KMS-11 (cell line): ENCODE results near the gene FANCI.

ENCODE experiments used
- H2AFZ ChIP-seq: fragments of 200-600 bp; sonication (generic); 2 replicates; pipeline ENCODE4 v1.6.1; 2016; ENCODE audit warnings: antibody characterized with exemption, mixed run types, low read depth
- H3K27ac ChIP-seq: fragments of 200-600 bp; sonication (generic); 2 replicates; pipeline ENCODE4 v1.6.1; 2016; ENCODE audit warnings: mild to moderate bottlenecking, mixed run types
- H3K27me3 ChIP-seq: fragments of 200-600 bp; sonication (generic); 2 replicates; pipeline ENCODE4 v1.6.1; 2017; ENCODE audit warnings: mild to moderate bottlenecking, low read depth, mixed run types, moderate library complexity; ENCODE audit not compliant: insufficient read depth
- H3K36me3 ChIP-seq: fragments of 200-600 bp; sonication (generic); 2 replicates; pipeline ENCODE4 v1.6.1; 2017; ENCODE audit warnings: mild to moderate bottlenecking, mixed run types; ENCODE audit not compliant: insufficient read depth
- H3K4me1 ChIP-seq: fragments of 200-600 bp; sonication (generic); 2 replicates; pipeline ENCODE4 v1.6.1; 2016; ENCODE audit warnings: mild to moderate bottlenecking, low read depth, mixed run types; ENCODE audit not compliant: poor library complexity, severe bottlenecking
- H3K4me2 ChIP-seq: fragments of 200-600 bp; sonication (generic); 2 replicates; pipeline ENCODE4 v1.7.0; 2016; ENCODE audit warnings: mild to moderate bottlenecking, mixed run types
- H3K4me3 ChIP-seq: fragments of 200-600 bp; sonication (generic); IDR thresholded peaks from 2 replicates; pipeline ENCODE4 v1.6.1; 2017; ENCODE audit warnings: low read depth, low read length, mixed read lengths; ENCODE audit not compliant: insufficient read depth
- H3K79me2 ChIP-seq: fragments of 200-600 bp; sonication (generic); 2 replicates; pipeline ENCODE4 v1.6.1; 2016; ENCODE audit warnings: low read depth, mixed run types; ENCODE audit not compliant: insufficient read depth
- H3K9ac ChIP-seq: fragments of 200-600 bp; sonication (generic); 2 replicates; pipeline ENCODE4 v1.6.1; 2016; ENCODE audit warnings: mild to moderate bottlenecking, mixed run types
- H4K20me1 ChIP-seq: fragments of 200-600 bp; sonication (generic); 2 replicates; pipeline ENCODE4 v1.6.1; 2016; ENCODE audit warnings: mild to moderate bottlenecking, mixed run types; ENCODE audit not compliant: insufficient read depth
- TF ChIP-seq, protein P1 (sequence below): fragments of 200-600 bp; sonication (generic); conservative IDR thresholded peaks from 2 replicates; pipeline ENCODE4 v1.6.1; 2017; ENCODE audit warnings: low read depth, mild to moderate bottlenecking, antibody characterized with exemption, low read length, moderate library complexity, mixed read lengths

FANCI gene

DNA sequence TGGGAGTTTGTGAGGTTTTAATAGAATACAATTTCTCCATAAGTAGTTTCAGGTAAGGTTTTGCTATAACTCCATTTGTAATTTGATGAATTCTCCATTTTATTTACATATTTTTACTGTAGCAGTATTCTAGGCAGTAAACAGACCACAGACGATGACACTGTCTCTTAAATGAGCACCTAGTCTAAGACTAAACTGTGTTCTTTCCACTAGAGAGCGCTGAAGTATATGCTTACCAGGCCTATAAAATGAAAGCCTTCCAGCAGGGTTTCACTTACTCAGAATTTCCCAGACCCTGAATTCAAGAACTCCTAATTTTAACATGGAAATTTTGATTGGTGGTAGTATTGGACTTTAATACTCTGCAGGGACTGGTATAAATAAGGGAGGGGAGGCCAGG is 49.2 kb downstream of the FANCI start:
- no peak overlapping the region for H3K9ac ChIP-seq
- H3K27me3 ChIP-seq = no peaks in the 10 kb centered on the region
- no peaks in the 10 kb centered on the region for H4K20me1 ChIP-seq
- no peak overlapping the region for H3K27ac ChIP-seq
- no peak overlapping the region for H3K4me2 ChIP-seq
- no peak overlapping the region for H2AFZ ChIP-seq
- no peaks in the 10 kb centered on the region for H3K4me1 ChIP-seq
- TF ChIP-seq, protein P1, sequence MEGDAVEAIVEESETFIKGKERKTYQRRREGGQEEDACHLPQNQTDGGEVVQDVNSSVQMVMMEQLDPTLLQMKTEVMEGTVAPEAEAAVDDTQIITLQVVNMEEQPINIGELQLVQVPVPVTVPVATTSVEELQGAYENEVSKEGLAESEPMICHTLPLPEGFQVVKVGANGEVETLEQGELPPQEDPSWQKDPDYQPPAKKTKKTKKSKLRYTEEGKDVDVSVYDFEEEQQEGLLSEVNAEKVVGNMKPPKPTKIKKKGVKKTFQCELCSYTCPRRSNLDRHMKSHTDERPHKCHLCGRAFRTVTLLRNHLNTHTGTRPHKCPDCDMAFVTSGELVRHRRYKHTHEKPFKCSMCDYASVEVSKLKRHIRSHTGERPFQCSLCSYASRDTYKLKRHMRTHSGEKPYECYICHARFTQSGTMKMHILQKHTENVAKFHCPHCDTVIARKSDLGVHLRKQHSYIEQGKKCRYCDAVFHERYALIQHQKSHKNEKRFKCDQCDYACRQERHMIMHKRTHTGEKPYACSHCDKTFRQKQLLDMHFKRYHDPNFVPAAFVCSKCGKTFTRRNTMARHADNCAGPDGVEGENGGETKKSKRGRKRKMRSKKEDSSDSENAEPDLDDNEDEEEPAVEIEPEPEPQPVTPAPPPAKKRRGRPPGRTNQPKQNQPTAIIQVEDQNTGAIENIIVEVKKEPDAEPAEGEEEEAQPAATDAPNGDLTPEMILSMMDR = no peak
- no peaks in the 10 kb centered on the region for H3K36me3 ChIP-seq
- no peak overlapping the region for H3K4me3 ChIP-seq
- no peaks in the 10 kb centered on the region for H3K79me2 ChIP-seq

DNA sequence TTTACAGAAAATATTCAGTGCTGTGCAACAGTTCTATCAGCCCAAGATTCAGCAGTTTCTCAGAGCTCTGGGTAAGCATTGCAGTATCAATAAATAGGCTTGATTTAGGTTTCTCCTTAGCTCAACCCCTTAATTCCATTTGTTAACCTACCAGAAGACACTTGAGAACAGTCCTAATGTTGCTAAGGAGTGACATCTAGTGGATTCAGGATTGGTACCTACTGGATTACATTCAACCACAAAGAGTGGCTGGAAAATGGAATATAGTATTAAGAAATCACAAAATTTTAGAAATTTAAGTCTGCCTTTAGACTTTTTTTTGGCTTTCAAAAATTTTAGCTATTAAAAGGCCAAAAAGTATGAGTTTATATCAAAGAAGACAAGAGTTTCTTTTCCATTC is 56.1 kb downstream of the FANCI start:
- TF ChIP-seq, protein P1 = no peak
- H3K27me3 ChIP-seq = no peaks in the 10 kb centered on the region
- no peaks in the 10 kb centered on the region for H3K79me2 ChIP-seq
- peaks cover 7% of the 10 kb centered on the region; the same call in 1 of the 2 replicates for H3K36me3 ChIP-seq
- H3K9ac ChIP-seq = no peak overlapping the region
- no peaks in the 10 kb centered on the region for H3K4me1 ChIP-seq
- no peak overlapping the region for H3K4me2 ChIP-seq
- H2AFZ ChIP-seq = no peak overlapping the region
- H4K20me1 ChIP-seq = no peaks in the 10 kb centered on the region
- H3K4me3 ChIP-seq = no peak overlapping the region
- H3K27ac ChIP-seq = no peak overlapping the region

DNA sequence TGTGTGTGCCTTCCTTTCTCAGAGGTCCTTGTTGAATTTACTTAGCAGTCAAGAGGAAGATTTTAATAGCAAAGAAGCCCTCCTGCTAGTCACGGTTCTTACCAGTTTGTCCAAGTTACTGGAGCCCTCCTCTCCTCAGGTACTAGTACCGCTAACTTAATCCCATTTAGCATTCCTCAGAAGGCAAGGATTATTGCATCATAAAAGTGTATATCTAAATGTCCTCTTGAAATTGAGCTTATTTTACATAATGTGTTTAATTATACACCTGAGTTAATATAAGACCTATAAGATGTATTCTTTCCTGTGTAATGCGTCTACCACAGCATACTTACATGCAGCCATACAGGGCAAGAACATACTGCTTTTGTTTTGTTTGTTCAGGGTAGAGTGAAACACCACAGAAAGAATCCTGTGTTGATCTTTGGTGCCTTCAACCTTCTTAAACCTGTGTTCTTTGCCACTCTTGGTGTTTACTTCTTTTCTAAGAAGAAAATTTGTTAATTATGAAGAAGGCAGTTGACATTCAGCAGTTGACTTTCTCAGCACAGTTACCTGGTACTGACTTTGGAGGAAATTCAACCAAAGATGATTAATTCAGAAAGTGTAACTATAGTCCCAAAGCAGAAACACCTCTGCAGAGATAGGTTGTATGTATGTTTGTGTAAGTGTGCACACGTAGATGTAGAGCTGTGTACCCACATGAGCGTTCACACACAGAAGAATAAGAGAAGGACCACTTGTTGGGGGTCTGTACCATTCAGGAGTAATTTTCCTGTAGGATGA is 57.7 kb downstream of the FANCI start:
- Histone ChIP-seq H3K9ac (no peak overlapping the region), H3K36me3 (peaks cover 7% of the 10 kb centered on the region; the same call in 1 of the 2 replicates), H3K27ac (no peak overlapping the region), H3K4me3 (no peak overlapping the region), H3K4me2 (no peak overlapping the region), H3K4me1 (no peaks in the 10 kb centered on the region), H2AFZ (no peak overlapping the region), H4K20me1 (no peaks in the 10 kb centered on the region), H3K27me3 (no peaks in the 10 kb centered on the region), H3K79me2 (no peaks in the 10 kb centered on the region)
- TF ChIP-seq, protein P1 = no peak

DNA sequence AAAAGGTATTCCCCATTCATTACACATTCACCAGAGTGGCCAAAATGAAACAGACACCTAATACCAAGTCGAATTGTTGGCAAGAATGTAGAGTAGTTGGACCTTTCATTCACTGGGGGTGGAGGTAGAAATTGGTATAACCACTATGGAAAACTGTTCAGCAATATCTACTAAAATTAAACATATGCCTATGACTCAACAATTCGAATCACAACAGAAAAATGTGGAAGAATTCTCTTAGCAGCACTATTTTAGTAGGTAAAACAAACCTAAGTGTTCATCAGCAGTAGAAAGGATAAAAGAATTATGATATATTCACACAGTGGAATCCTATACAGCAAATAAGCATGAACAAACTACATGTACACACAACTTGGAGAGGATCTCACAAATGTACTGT is 60.2 kb downstream of the FANCI start:
- TF ChIP-seq, protein P1 = no peak
- H3K9ac ChIP-seq = no peak overlapping the region
- no peaks in the 10 kb centered on the region for H3K4me1 ChIP-seq
- H3K36me3 ChIP-seq = peaks cover 7% of the 10 kb centered on the region; the same call in 1 of the 2 replicates
- H3K27me3 ChIP-seq = no peaks in the 10 kb centered on the region
- no peaks in the 10 kb centered on the region for H3K79me2 ChIP-seq
- no peak overlapping the region for H3K4me3 ChIP-seq
- H3K4me2 ChIP-seq = no peak overlapping the region
- no peak overlapping the region for H3K27ac ChIP-seq
- H2AFZ ChIP-seq = no peak overlapping the region
- no peaks in the 10 kb centered on the region for H4K20me1 ChIP-seq
